ENCODE measurements around the gene KCNH2. TPM values are rescaled to one million over a fixed set of nuclear protein-coding genes. Genes with fewer than 3 reads are reported as not detected.

The KCNH2 gene
- total and polyA plus RNA-seq, 2 of the 8 experiments (the other 6 are each of a cell fraction or from before 2014, with no cell fraction given) = 8.0 to 15.0 TPM

GRCh38 chr7:150997075-150997511, 19.0 kb upstream of the KCNH2 start:
- no peak overlapping the region for H3K27ac ChIP-seq (ENCODE audit: low read depth, low read length)
- H3K4me1 ChIP-seq (replicated peaks in 1 of 4; ENCODE audit: control insufficient read depth in 3 of 4, insufficient read depth in 4 of 4, low read length in 3 of 4) = peaks cover 4 to 26% (median 13%) of the 10 kb centered on the region in 4 experiments
- no peaks in the 10 kb centered on the region for H4K20me1 ChIP-seq (replicated peaks in 1 of 2; ENCODE audit: control insufficient read depth in 1 of 2, insufficient read depth in 2 of 2, low read length in 2 of 2)
- no peak overlapping the region for H2BK15ac ChIP-seq (ENCODE audit: low read length)
- H2AK5ac ChIP-seq (ENCODE audit: low read depth, low read length) = no peak overlapping the region
- H2BK5ac ChIP-seq (ENCODE audit: low read depth, low read length) = peak overlapping the region; percentile 26; the same call in 1 of the 2 replicates
- ChIA-PET POLR2A (ENCODE audit: partially characterized antibody) (interaction anchor here (1.0 to 1.6 kb wide), 2 partner anchors 12 to 17 kb away, joined by 3 to 4 read pairs; no protein-coding TSS in a partner anchor), CTCF (ENCODE audit: partially characterized antibody) (interaction anchor here (0.9 to 5.7 kb wide), 10 partner anchors 8 to 115 kb away, joined by 3 to 56 read pairs (median 5); no protein-coding TSS in a partner anchor)
- no peak overlapping the region for H3K4me2 ChIP-seq (ENCODE audit: insufficient read depth in 1 of 2, low read depth in 2 of 2, low read length in 2 of 2)
- DNase-seq (ENCODE audit: low read depth in 1 of 2, low spot score in 2 of 2) (no peak), FAIRE-seq (no peak)
- no peak overlapping the region for H3K23ac ChIP-seq (ENCODE audit: insufficient read length)
- WGBS, 2 experiments (ENCODE audit: extremely low coverage in 1 of 2, insufficient coverage in 1 of 2, insufficient read length in 1 of 2, insufficient replicate concordance in 2 of 2, low coverage in 1 of 2, low lambda C conversion rate in 2 of 2, missing lambda C conversion rate in 1 of 2) = 86% methylated on average over 7 of the region's 8 CpGs; no CpG with 5 or more reads in 1 of the 2 experiments
- H3K79me2 ChIP-seq (ENCODE audit: control insufficient read depth in 1 of 2, insufficient read depth in 2 of 2, low read length in 2 of 2) = no peaks in the 10 kb centered on the region
- no peak overlapping the region for H4K5ac ChIP-seq (ENCODE audit: insufficient read length, low read depth, low read length)
- H3K27me3 ChIP-seq (replicated peaks in 1 of 4; ENCODE audit: control insufficient read depth in 3 of 4, extremely low read depth in 1 of 4, insufficient read depth in 3 of 4, low read length in 3 of 4) = no peaks in the 10 kb centered on the region
- H3K23me2 ChIP-seq (ENCODE audit: low read depth, low read length) = peaks cover 6% of the 10 kb centered on the region; the same call in 1 of the 2 replicates
- TF ChIP-seq SP4 (IDR thresholded peaks at IDR 0.05; ENCODE audit: low read length) (no peak), CBX8 (IDR thresholded peaks at IDR 0.05; ENCODE audit: borderline replicate concordance, low read depth, low read length) (no peak), POLR2AphosphoS5 (IDR thresholded peaks at IDR 0.05; ENCODE audit: low read depth, low read length) (no peak), MAFK (IDR thresholded peaks at IDR 0.05; ENCODE audit: low read depth, low read length) (no peak), CREB1 (IDR thresholded peaks at IDR 0.05) (no peak), PHF8 (conservative IDR thresholded peaks at IDR 0.05; ENCODE audit: low read depth, low read length) (no peak), JUN (IDR thresholded peaks at IDR 0.05; ENCODE audit: low read depth, low read length) (no peak)
- no peak overlapping the region for H3K9ac ChIP-seq (replicated peaks in 1 of 4; ENCODE audit: extremely low read depth in 1 of 4, low read depth in 3 of 4, low read length in 3 of 4)
- no peak overlapping the region for H4K8ac ChIP-seq (ENCODE audit: extremely low read depth, insufficient read depth, low read length)
- no peaks in the 10 kb centered on the region for H3K36me3 ChIP-seq (ENCODE audit: control insufficient read depth in 2 of 4, insufficient read depth in 4 of 4, low read length in 3 of 4)
- no peak overlapping the region for H2AFZ ChIP-seq (ENCODE audit: low read length)
- no peaks in the 10 kb centered on the region for H3K9me3 ChIP-seq (ENCODE audit: insufficient read depth in 2 of 2, low read depth in 1 of 2, low read length in 1 of 2)
- no peak overlapping the region for H3K14ac ChIP-seq (ENCODE audit: insufficient read length)
- H3K79me1 ChIP-seq (ENCODE audit: low read depth, low read length) = no peaks in the 10 kb centered on the region
- no peak overlapping the region for H3K4me3 ChIP-seq (ENCODE audit: extremely low read depth in 1 of 4, insufficient read depth in 2 of 4, low read depth in 3 of 4, low read length in 4 of 4)
- H4K91ac ChIP-seq (replicated peaks; ENCODE audit: insufficient read length, low read length) = no peak overlapping the region
- no peak overlapping the region for H3K18ac ChIP-seq (ENCODE audit: extremely low read depth, low read length)
- no peak overlapping the region for H2BK12ac ChIP-seq (ENCODE audit: low read depth, low read length)
- H3K56ac ChIP-seq (replicated peaks; ENCODE audit: insufficient read length, low read depth, low read length) = no peak overlapping the region
- no peak overlapping the region for H2BK20ac ChIP-seq (ENCODE audit: low read length)
- H3K4ac ChIP-seq (replicated peaks; ENCODE audit: insufficient read length, low read depth, low read length) = no peak overlapping the region
- no peak overlapping the region for H2BK120ac ChIP-seq (replicated peaks; ENCODE audit: low read depth, low read length)

All from H1 (cell line).